ENCODE results near the gene SRRM2.

Gene SRRM2

DNA sequence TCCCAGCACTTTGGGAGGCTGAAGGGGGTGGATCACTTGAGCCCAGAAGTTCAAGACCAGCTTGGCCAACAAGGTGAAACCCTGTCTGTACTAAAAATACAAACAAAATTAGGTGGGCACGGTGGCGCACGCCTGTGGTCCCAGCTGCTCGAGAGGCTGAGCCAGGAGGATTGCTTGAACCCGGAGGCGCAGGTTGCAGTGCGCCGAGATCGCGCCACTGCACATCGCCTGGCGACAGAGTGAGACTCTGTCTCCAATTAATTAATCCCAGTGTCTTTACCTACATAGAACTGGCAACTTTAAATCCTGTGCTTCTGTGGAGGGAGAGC lies 26.2 kb downstream of the SRRM2 start:
- TF ChIP-seq, protein P1, sequence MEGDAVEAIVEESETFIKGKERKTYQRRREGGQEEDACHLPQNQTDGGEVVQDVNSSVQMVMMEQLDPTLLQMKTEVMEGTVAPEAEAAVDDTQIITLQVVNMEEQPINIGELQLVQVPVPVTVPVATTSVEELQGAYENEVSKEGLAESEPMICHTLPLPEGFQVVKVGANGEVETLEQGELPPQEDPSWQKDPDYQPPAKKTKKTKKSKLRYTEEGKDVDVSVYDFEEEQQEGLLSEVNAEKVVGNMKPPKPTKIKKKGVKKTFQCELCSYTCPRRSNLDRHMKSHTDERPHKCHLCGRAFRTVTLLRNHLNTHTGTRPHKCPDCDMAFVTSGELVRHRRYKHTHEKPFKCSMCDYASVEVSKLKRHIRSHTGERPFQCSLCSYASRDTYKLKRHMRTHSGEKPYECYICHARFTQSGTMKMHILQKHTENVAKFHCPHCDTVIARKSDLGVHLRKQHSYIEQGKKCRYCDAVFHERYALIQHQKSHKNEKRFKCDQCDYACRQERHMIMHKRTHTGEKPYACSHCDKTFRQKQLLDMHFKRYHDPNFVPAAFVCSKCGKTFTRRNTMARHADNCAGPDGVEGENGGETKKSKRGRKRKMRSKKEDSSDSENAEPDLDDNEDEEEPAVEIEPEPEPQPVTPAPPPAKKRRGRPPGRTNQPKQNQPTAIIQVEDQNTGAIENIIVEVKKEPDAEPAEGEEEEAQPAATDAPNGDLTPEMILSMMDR (IDR thresholded peaks at IDR 0.05; ENCODE audit: low read length, missing control alignments), result no peak
- DNase-seq (ENCODE audit: low read depth), result no peak
- H3K4me3 ChIP-seq (replicated peaks; ENCODE audit: low read depth, low read length), result peak overlapping the region; percentile 95

DNA sequence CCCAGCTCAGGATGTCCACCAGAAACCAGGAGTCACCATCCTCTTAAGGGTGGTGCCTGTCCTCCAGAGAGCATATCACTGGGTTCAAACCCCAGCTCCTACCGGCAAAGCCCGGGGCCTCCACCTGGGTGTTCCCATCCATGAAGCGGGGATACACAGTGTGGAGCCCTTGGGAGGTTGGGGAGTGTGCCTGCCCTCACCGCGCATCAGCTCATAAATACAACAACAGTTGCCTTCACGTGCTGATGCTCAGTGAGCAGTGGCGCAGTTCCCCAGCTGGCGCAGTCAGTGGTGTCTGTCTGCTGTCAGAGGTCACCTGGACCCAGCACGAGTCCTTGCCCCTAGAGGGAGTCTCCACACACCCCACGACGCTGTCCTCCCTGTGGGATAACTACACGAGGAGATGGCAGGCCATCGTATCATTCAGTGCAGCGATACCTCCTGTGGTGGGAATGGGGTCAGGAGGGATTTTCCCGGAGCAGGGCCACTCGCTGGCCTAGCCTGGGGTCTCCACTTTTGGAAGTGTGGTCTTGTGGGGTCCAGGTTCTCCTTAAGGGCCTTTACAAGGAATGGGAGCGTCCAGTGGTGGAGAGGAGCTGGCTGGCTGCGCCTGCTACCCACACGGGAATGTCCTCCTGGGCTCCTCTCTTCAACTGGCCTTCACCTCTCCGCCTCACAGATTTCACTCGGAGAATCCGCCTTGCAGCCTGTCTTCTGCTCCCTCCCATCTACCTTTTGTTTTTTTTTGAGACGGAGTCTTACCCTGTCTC lies 26.9 kb downstream of the SRRM2 start:
- DNase-seq (ENCODE audit: low read depth), result no peak
- no peak overlapping the region for H3K4me3 ChIP-seq (replicated peaks; ENCODE audit: low read depth, low read length)
- TF ChIP-seq, protein P1 (IDR thresholded peaks at IDR 0.05; ENCODE audit: low read length, missing control alignments), result no peak

DNA sequence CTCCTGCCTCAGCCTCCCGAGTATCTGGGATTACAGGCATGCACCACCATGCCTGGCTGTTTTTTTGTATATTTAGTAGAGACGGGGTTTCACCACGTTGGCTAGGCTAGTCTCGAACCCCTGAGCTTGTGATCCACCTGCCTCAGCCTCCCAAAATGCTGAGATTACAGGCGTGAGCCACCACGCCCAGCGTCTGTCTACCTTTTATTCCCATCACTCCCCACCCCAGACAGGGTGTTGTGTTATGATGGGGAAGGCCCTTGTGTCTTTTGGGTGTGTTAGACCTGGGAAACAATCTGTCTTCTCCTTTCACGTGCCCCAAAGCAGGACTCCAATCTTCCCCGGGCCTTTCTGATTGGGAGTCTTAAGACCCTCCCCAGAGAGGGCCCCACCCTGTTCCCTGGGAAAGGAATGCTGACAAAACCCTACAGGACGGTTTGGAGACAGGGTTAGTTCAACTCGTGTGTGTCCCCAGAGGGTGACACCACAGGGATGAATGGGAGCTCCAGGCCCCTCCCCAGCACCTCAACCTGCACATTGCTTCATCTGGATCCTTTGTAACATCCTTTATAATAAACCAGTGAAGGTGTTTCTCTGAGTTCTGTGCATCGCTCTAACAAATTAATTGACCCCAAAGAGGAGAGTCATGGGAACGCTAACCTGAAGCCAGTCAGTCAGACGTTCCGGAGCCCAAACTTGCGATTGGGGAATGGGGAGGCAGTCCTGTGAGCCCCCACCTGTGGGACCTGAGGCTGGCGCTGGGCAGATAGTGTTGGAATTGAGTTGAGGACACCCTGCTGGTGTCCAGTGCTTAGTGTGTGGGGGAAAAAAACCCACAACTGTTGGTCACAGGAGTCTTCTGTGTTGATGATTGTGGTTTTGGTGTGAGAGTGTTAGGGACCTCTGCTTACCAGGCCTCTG lies 27.8 kb downstream of the SRRM2 start:
- no peak for DNase-seq (ENCODE audit: low read depth)
- no peak overlapping the region for H3K4me3 ChIP-seq (replicated peaks; ENCODE audit: low read depth, low read length)
- TF ChIP-seq, protein P1 (IDR thresholded peaks at IDR 0.05; ENCODE audit: low read length, missing control alignments), result no peak

DNA sequence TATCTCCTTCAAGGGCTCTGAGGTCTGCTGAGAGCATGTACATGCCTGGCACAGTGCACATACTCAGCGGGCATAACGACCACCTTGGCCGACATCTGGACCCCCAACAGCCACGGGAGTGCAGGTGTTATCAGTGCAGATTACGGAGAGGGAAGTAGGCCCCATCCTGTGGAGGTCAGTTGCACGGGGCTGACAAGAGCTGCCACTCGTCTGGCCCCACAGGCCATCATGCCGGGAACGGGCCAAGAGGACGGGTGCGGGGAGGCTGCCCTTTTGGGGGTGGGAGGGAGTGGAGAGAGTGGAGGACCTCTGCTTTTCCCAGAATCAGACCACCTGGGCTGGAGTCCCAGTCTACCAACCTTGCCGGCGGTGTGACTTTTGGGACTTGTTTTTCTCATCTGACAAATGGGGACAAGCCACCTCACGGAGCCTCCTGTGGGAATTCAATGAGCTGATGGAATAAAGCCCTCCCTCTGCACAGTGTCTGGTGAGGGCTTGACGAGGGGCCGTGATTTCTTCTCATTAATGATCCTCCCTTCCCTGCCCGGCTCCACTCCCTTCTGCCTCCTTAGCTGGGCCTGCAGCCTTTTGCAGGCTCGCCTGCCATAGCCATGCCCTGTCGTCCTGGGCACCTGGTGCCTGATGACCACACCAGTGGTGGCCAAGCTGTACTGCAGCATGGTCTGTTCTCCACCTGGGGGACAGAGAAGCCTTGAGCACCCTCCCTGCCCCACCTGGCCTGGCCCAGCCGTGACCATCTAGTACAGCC lies 30.3 kb downstream of the SRRM2 start:
- DNase-seq (ENCODE audit: low read depth), result no peak
- H3K4me3 ChIP-seq (replicated peaks; ENCODE audit: low read depth, low read length), result no peak overlapping the region

DNA sequence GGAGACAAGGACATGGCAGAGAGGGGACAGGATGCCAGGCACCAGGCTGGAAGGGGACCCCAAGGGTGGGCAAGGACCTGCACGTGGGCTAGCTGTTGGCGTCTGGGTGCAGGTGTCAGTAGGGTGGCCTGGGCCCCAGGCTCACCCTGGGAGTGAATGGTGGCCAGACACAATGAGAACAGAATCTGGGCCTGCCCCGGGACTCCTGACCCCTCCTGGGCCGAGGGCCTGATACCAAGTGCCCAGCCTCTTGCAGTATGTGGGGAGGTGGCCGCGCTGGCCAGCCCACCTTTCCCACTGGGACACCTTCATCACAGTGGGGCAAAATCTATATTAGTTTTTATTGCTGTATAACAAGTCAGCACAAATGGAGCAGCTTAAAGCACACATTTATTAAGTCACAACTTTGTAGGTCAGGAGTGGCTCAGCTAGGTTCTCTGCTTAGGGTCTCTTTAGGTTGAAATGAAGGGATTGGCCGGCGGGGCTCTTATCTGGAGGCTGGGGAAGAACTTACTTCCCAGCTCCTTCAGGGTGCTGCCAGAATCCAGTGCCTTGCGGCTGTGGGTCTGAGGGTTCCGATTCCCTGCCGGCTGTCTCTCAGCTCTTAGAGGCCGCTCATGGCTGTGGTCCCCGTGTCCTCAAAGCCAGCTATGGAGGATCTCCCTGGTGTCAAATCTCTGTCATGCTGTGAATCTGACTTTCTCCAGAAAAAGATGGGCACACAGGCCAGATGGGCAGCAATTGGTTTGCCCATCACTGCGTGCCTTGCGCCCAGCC lies 31.3 kb downstream of the SRRM2 start:
- H3K4me3 ChIP-seq (replicated peaks; ENCODE audit: low read depth, low read length), result no peak overlapping the region

More for the DNA sequence above, 30.3 kb downstream of the SRRM2 start:
- TF ChIP-seq, protein P1 (IDR thresholded peaks at IDR 0.05; ENCODE audit: low read length, missing control alignments), result no peak

More for the DNA sequence above, 31.3 kb downstream of the SRRM2 start:
- no peak for DNase-seq (ENCODE audit: low read depth)
- TF ChIP-seq, protein P1 (IDR thresholded peaks at IDR 0.05; ENCODE audit: low read length, missing control alignments), result no peak

All from fibroblast of pulmonary artery (primary cell).